HG03103 (cell line): ENCODE measurements around the gene DAPK1.

Experiments
- ATAC-seq: cut with Tn5 transposase; IDR thresholded peaks from one replicate; pipeline ENCODE4 v1.9.1; 2021; ENCODE audit warnings: low read depth; ENCODE audit not compliant: unreplicated experiment

The DAPK1 gene

DNA sequence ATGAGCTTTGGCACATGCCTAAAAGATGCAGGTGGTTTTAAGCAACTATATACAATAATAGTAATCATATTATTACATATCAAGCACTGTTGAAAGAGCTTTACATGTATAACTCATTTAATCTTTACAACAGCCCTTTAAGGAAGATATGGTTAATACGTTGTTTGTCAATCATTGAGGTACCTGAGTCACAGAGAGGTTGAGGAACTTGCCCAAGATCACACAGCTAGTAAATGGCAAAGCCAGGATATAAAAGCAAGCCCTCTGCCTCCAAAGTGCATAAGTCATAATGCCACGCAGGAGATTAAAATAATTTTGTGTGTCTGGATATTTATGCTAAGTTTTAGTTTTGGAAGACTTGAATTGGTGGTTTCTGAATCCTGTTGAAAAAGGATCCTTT, 90.2 kb downstream of the DAPK1 start:
- ATAC-seq = no peak

GRCh38 chr9:87588339-87588738, 90.7 kb downstream of the DAPK1 start:
- ATAC-seq = no peak

- ATAC-seq = no peak
Observed at GRCh38 chr9:87590996-87591395, 93.3 kb downstream of the DAPK1 start.

DNA sequence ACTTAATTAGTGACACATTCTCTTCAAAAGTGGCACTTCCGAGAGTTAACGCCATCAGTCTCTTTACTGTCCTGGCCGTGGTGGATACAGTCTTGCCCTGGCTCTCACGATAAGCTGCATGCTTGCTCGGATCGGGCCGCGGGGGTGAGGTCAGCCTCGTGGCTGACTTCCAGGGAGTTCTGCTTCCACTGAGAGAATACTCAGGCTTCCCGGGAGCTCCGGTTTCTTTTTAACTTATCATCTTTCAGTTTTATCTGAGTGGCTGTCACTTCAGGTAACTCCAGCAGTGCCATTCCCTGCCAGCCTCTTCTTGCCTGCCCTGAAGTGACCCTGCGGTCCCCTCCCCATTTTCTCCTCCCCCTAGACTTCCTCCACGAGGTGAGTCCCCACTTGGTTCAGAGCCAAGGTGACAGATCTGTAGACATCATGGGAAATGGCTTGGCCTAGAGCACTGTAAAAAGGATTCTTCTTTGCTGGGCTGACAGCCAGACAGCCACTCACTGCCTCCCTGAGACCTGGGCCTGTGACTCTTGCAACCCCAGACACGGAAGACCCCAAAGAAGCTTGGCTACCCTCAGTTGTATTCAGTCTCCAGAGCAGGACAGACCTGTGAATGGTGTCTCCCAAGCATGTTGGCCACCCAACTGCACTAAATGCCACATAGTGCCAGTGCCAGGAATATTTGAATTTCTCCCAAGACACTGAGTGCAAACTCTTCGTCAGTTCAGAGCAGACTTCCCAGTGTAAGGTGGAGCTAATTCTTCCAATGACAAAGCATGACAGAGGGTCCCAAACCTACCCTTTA, 95.1 kb downstream of the DAPK1 start:
- ATAC-seq = no peak

- no peak for ATAC-seq
Observed at GRCh38 chr9:87593359-87593980, 95.8 kb downstream of the DAPK1 start.

DNA sequence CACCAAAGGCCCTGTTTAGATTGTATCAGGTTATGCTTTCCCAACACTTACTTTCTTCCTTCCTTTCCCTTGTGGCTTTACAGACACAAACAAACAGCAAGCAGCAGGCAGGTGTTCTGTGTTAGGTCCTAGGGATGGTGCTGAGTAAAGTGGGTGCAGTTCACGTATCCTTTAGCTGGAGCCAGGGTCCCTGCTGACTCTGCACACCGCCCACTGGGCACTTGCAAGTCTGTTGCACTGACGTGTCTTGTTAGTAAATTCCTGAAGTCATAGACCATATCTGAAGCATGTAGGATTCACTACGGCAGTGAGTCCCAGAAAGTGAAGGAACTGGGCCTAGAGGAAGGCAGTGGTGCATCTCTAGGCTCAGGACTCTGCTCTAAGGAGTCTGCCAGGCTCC, 96.5 kb downstream of the DAPK1 start:
- ATAC-seq = no peak

- no peak for ATAC-seq
Observed at GRCh38 chr9:87594662-87595061, 97.0 kb downstream of the DAPK1 start.

DNA sequence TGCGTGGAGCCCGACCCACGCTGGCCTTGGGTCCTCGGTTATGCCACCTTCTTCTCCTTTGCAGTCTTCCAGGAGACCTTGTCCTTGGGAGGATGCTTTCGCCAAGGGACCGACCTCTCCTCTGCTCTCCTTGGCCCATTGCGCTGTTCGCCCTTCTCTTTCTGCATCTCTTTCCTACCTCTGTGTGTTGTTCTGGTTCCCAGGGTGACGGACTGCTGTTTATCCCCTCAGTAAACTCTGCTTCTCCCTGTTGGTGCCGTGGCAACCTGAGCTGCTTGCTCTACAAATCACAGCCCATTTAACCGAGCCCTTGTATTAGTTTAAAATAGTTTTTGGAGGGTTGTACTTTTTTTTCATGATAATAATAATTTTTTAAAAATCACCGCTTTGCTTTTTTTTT, 97.9 kb downstream of the DAPK1 start:
- ATAC-seq = no peak

DNA sequence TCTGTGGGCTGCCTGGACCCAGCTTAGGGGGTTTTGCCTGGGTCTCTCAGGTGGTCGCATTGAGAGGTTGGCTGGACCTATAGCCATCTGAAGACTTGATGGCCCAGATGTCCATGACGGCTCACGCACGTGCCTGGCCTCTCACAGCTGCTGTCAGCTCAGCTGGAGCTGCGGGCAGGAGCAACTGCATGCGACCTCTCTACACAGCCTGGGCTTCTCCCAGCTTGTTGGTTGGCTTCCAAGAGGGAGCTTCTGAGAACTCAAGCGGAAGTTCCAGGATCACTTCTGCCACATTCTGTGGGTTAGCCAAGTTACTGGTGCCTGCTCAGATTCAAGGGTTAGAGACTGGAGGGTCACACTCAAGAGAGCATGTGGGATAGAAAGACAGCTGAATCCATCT, 99.2 kb downstream of the DAPK1 start:
- ATAC-seq = no peak

- no peak for ATAC-seq
Observed at GRCh38 chr9:87597710-87598443, 100.2 kb downstream of the DAPK1 start.

GRCh38 chr9:87599901-87600610, 102.4 kb downstream of the DAPK1 start:
- no peak for ATAC-seq

GRCh38 chr9:87601176-87601575, 103.5 kb downstream of the DAPK1 start:
- no peak for ATAC-seq

GRCh38 chr9:87601595-87601994, 103.9 kb downstream of the DAPK1 start:
- no peak for ATAC-seq

- ATAC-seq = no peak
Observed at GRCh38 chr9:87602933-87603643, 105.4 kb downstream of the DAPK1 start.

DNA sequence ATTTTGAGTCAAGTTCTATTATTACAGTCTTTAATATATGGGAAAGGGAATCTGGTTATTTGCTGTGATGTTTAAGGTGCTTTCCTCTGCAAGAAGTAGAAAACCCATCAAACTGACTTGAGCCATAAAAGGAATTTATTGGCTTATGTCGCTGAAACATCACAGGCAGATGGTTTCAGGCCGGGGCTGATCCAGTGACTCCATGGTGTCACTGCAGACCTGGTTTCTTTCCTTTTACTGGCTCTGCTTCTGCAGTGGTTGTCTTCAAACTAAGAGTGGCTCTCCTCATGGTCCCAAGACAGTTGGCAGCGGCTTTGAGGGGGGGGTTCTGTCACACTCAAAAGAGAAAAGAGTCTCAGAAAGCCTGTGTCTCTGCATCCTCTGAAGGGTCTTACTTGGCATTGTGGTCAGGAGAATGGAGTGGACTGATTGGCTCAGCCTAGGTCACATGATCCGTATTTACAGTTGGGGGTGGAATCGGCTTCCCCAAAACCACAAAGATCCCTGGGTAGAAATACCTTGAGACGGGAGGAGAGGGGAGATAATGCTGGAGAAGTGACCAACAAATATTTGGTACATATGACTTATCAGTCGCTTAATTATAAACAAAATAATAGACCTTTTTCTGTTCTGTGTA, 106.3 kb downstream of the DAPK1 start:
- ATAC-seq = no peak

DNA sequence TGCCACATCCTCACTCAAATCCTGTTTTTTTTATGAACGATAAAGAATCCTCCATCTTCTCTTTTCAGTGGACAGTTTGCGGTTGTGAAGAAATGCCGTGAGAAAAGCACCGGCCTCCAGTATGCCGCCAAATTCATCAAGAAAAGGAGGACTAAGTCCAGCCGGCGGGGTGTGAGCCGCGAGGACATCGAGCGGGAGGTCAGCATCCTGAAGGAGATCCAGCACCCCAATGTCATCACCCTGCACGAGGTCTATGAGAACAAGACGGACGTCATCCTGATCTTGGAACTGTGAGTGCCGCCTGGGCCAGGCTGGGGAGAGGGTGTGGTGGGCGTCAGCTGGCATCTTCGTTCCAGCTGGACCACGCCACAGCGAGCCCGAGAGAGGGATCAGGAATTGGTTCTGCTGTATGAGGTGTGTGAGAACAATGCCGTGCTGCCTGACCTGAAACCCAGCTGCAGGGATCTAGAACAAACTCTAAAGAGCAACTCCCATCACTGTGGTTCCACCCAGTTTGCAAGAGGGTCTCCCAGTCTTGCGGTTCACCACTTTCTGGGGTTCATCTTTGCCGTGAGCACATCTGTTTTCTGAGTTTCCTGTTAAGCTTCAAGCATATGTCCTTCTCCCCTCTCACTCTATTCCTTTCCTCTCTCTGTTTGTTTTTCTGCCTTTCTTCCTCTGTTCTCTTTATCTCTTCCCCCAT, 107.4 kb downstream of the DAPK1 start:
- ATAC-seq = no peak

DNA sequence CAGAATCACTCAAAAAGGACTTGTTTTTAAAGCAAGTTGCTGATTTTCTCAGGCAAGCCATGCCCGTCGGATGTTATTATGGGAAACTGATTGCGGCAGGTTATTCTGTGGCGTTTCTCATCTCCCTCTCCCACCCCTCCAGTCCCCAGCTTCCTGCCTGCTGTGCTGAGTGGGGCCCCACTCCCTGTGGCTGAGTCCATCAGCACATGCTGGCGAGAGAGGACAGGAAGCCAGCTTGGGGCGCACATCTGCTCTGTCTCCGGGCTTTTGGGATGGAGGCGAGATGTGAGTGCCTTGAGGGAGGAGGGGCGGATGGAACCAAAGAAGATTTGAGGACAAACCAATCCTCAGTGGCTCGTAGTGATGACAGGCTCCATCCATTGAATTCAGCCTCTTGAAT, 108.0 kb downstream of the DAPK1 start:
- ATAC-seq = no peak

GRCh38 chr9:87606841-87607521, 109.3 kb downstream of the DAPK1 start:
- ATAC-seq = no peak

GRCh38 chr9:87607859-87608258, 110.2 kb downstream of the DAPK1 start:
- ATAC-seq = no peak
